Gastroesophageal sphincter (tissue), 4 donors: ENCODE results near the gene MIPEP. TPM values are rescaled to one million over a fixed set of nuclear protein-coding genes. Genes with fewer than 3 reads are reported as not detected.

ENCODE experiments used
- ATAC-seq: fragments of 150-250 bp; one replicate; pipeline ENCODE4 v1.9.1; 2016; ENCODE audit warnings: mild to moderate bottlenecking, moderate library complexity
- H3K27ac ChIP-seq, 4 donors: fragments of 200-600 bp; sonication (generic) in 3 of 4; 1 replicate in 3 of 4; 2 replicates in 1 of 4; pipeline ENCODE4 v1.5.1; 2016 to 2019
- H3K27me3 ChIP-seq: fragments of 200-600 bp; sonication (generic); one replicate; pipeline ENCODE4 v1.5.1; 2019
- H3K36me3 ChIP-seq, 2 donors: fragments of 200-600 bp; sonication (generic); one replicate each; pipeline ENCODE4 v1.5.1; 2019; ENCODE audit warnings: control low read depth in 1 of 2
- H3K4me1 ChIP-seq, 3 donors: fragments of 200-600 bp; sonication (generic); 1 replicate in 2 of 3; 2 replicates in 1 of 3; pipeline ENCODE4 v1.5.1; 2016 to 2019; ENCODE audit warnings: control low read depth in 2 of 3
- H3K4me3 ChIP-seq, 2 donors: fragments of 200-600 bp; sonication (generic); one replicate each; pipeline ENCODE4 v1.5.1; 2019; ENCODE audit warnings: mild to moderate bottlenecking in 1 of 2, moderate library complexity in 1 of 2
- H3K9me3 ChIP-seq, 3 donors: fragments of 200-600 bp; sonication (generic); one replicate each; pipeline ENCODE4 v1.5.1; 2017 to 2019; ENCODE audit warnings: control low read depth in 2 of 3
- CTCF ChIP-seq, 4 experiments: fragments of 200-600 bp in 2 of 4; fragments of 450-650 bp in 2 of 4; sonication (generic) in 1 of 4; IDR thresholded peaks; one replicate each; pipeline ENCODE4 v1.5.1; 2017 to 2019; ENCODE audit warnings: antibody characterized with exemption in 4 of 4, mild to moderate bottlenecking in 2 of 4, moderate library complexity in 2 of 4
- EP300 ChIP-seq: sonication (generic); formaldehyde crosslinking; IDR thresholded peaks from one replicate; pipeline ENCODE4 v1.6.1; 2017; ENCODE audit warnings: antibody characterized with exemption, mild to moderate bottlenecking
- POLR2A ChIP-seq, 2 donors: fragments of 450-650 bp; IDR thresholded peaks; one replicate each; pipeline ENCODE4 v1.6.1; 2017; ENCODE audit warnings: antibody characterized with exemption in 2 of 2, mild to moderate bottlenecking in 2 of 2, moderate library complexity in 1 of 2
- POLR2AphosphoS5 ChIP-seq: sonication (generic); formaldehyde crosslinking; IDR thresholded peaks from one replicate; pipeline ENCODE4 v1.6.1; 2017; ENCODE audit warnings: antibody characterized with exemption
- WGBS, 2 donors: methylation state at CpG; one replicate each; pipeline ENCODE4 v1.1.5; 2018; ENCODE audit warnings: low coverage in 1 of 2; 5-methylcytosine and 5-hydroxymethylcytosine counted together
- total RNA-seq, 4 donors: library from RNA; depleted of rRNA; stranded (reverse); fragments of >200 nt; gene quantifications; one replicate each; pipeline ENCODE4 v1.1.0, GENCODE V29; 2016

The MIPEP gene
- 10 to 100 TPM; 12.4 to 27.4 (median 20.3) TPM for total RNA-seq

- H3K36me3 ChIP-seq: peaks cover 0 to 14% of the 10 kb centered on the region in 2 donors
- TF ChIP-seq POLR2A (IDR thresholded peaks at IDR 0.05) (peak; percentile 76 to 81), EP300 (no peak), POLR2AphosphoS5 (peak; percentile 92), CTCF (IDR thresholded peaks at IDR 0.05) (peak; percentile 77 to 87 (median 79))
- H3K27ac ChIP-seq: peak within 1 kb of the TSS; percentile 75 to 93 (median 88)
- H3K4me1 ChIP-seq: peaks cover 0 to 30% (median 3%) of the 10 kb centered on the region in 3 donors
- peak within 1 kb of the TSS; percentile 86 to 95 for H3K4me3 ChIP-seq
- ATAC-seq: peak; percentile 98
- 0% methylated on average over 6 to 8 of the region's 75 CpGs for WGBS, 2 donors
- no peaks in the 10 kb centered on the region for H3K9me3 ChIP-seq
- H3K27me3 ChIP-seq: no peaks in the 10 kb centered on the region
Observed at GRCh38 chr13:23888658-23889614, at the start of gene MIPEP. Gene MIPEP, minus strand, starts transcription at chr13:23889400. Its CDS starts 80 bp downstream, at chr13:23889320.

GRCh38 chr13:23934520-23934919 lies 45.3 kb upstream of the MIPEP start:
- no peaks in the 10 kb centered on the region for H3K27me3 ChIP-seq
- WGBS, 2 donors: 76 to 83% methylated on average over 2 of the region's 2 CpGs
- H3K36me3 ChIP-seq: no peaks in the 10 kb centered on the region
- TF ChIP-seq CTCF (IDR thresholded peaks at IDR 0.05): no peak
- TF ChIP-seq POLR2A (IDR thresholded peaks at IDR 0.05): no peak
- TF ChIP-seq EP300: no peak
- TF ChIP-seq POLR2AphosphoS5: no peak
- no peaks in the 10 kb centered on the region for H3K9me3 ChIP-seq
- ATAC-seq: no peak
- H3K27ac ChIP-seq: no peak overlapping the region
- no peak overlapping the region for H3K4me3 ChIP-seq
- H3K4me1 ChIP-seq: no peaks in the 10 kb centered on the region

- Histone ChIP-seq H3K27ac (no peak overlapping the region), H3K4me1 (no peaks in the 10 kb centered on the region), H3K4me3 (no peak overlapping the region), H3K27me3 (no peaks in the 10 kb centered on the region), H3K9me3 (no peaks in the 10 kb centered on the region), H3K36me3 (no peaks in the 10 kb centered on the region)
- TF ChIP-seq EP300 (no peak), POLR2AphosphoS5 (no peak), CTCF (IDR thresholded peaks at IDR 0.05) (no peak), POLR2A (IDR thresholded peaks at IDR 0.05) (no peak)
- ATAC-seq: no peak
- 90 to 92% methylated on average over 2 of the region's 2 CpGs for WGBS, 2 donors
Observed at GRCh38 chr13:23928985-23929384, 39.8 kb upstream of the MIPEP start.

GRCh38 chr13:23923031-23923430 lies 33.8 kb upstream of the MIPEP start:
- ATAC-seq: no peak
- no peaks in the 10 kb centered on the region for H3K27me3 ChIP-seq
- no peaks in the 10 kb centered on the region for H3K9me3 ChIP-seq
- no peak overlapping the region for H3K4me3 ChIP-seq
- TF ChIP-seq CTCF (IDR thresholded peaks at IDR 0.05) (no peak), POLR2AphosphoS5 (no peak), POLR2A (IDR thresholded peaks at IDR 0.05) (no peak), EP300 (no peak)
- H3K4me1 ChIP-seq: no peaks in the 10 kb centered on the region
- H3K36me3 ChIP-seq: no peaks in the 10 kb centered on the region
- H3K27ac ChIP-seq: no peak overlapping the region
- WGBS, 2 donors: 65 to 89% methylated on average over 1 of the region's 1 CpG
